ENCODE measurements around the gene DISC1. TPM values are rescaled to one million over a fixed set of nuclear protein-coding genes. Genes with fewer than 3 reads are reported as not detected.

The DISC1 gene
- total RNA-seq, 3 donors from 2014 or later: 12.1 to 18.9 (median 12.4) TPM

DNA sequence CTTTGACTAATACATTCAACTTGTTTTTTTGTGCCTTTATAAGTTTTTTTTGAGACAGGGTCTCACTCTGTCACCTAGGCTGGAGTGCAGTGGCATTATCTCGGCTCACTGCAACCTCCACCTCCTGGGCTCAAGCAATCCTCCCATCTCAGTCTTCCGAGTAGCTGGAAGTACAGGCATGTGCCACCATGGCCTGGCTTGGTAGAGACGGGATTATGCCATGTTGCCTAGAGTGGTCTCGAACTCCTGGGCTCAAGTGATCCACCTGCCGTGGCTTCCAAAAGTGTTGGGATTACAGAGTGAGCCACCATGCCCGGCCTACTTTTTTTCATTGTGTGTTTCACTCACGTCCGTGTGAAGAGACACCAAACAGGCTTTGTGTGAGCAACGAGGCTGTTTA lies 202.7 kb downstream of the DISC1 start:
- no peak for DNase-seq (ENCODE audit: low spot score in 2 of 2)
- intact Hi-C loops (cut with DNase I; ENCODE audit: low total_unique reads): no loop called here
- TF ChIP-seq POLR2A (IDR thresholded peaks at IDR 0.05) (no peak), POLR2AphosphoS5 (IDR thresholded peaks at IDR 0.05) (no peak)
- TF ChIP-seq, protein P1, sequence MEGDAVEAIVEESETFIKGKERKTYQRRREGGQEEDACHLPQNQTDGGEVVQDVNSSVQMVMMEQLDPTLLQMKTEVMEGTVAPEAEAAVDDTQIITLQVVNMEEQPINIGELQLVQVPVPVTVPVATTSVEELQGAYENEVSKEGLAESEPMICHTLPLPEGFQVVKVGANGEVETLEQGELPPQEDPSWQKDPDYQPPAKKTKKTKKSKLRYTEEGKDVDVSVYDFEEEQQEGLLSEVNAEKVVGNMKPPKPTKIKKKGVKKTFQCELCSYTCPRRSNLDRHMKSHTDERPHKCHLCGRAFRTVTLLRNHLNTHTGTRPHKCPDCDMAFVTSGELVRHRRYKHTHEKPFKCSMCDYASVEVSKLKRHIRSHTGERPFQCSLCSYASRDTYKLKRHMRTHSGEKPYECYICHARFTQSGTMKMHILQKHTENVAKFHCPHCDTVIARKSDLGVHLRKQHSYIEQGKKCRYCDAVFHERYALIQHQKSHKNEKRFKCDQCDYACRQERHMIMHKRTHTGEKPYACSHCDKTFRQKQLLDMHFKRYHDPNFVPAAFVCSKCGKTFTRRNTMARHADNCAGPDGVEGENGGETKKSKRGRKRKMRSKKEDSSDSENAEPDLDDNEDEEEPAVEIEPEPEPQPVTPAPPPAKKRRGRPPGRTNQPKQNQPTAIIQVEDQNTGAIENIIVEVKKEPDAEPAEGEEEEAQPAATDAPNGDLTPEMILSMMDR (IDR thresholded peaks at IDR 0.05): no peak
- no peaks in the 10 kb centered on the region for H3K9me3 ChIP-seq
- no peak overlapping the region for H3K27ac ChIP-seq
- H3K4me1 ChIP-seq: no peaks in the 10 kb centered on the region
- H3K36me3 ChIP-seq: no peaks in the 10 kb centered on the region
- no peaks in the 10 kb centered on the region for H3K27me3 ChIP-seq
- no peak overlapping the region for H3K4me3 ChIP-seq

DNA sequence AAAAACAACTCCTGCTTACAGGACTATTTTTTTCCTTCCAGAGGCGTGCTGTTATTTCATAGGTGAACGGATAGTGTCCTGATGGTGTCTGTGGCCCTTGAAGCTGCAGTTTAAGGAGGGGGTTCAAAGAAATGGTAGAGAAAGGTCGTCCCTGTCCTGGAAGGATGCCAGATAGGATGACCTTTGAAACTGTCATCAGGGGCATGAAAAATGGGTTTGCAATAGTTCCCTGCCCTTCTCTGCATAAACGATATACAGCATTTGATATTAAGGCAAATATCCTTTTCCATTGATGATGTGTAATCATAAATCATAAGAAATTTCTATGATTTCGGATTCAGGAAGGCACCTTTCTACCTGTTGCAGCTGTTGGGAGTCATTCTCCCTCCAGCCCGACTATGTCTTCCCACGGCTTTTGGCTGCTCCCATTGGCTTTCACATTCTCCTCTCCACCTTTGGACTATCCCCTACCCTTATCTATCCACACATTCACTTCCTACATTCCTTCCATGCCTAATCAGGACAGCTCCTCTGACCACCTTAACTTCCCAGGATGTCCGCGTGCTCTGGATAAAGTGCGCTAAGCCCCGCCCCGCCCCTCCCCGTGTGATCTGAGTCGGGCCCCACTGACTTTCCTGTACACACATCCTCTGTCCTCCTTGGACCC lies 209.8 kb downstream of the DISC1 start:
- DNase-seq (ENCODE audit: low spot score in 2 of 2): no peak
- no peaks in the 10 kb centered on the region for H3K4me1 ChIP-seq
- TF ChIP-seq POLR2A (IDR thresholded peaks at IDR 0.05) (no peak), POLR2AphosphoS5 (IDR thresholded peaks at IDR 0.05) (no peak)
- TF ChIP-seq, protein P1 (IDR thresholded peaks at IDR 0.05): no peak

DNA sequence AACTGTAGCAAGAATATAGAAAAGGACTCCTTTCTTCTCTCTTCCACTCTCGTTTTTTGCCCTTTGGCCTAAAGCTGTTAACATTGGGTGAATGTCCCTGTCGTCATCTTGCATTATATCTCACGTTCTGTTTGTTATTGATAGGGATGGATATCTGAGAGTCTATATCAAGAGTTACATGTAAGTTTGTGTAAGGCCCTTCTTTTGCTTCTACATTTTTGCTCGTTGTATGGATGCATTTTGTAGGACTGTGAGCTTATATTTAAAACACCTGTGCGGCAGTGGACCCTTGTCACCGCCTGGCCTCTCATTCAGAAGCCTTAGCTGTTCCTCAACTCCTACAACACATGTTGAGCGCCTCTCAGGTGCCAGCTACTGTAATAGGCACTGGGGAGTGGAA lies 211.9 kb downstream of the DISC1 start:
- no peaks in the 10 kb centered on the region for H3K27me3 ChIP-seq
- no peak for DNase-seq (ENCODE audit: low spot score in 2 of 2)
- H3K27ac ChIP-seq: no peak overlapping the region
- no peak for TF ChIP-seq POLR2AphosphoS5 (IDR thresholded peaks at IDR 0.05)
- TF ChIP-seq, protein P1 (IDR thresholded peaks at IDR 0.05): no peak
- no peak for TF ChIP-seq POLR2A (IDR thresholded peaks at IDR 0.05)
- no peaks in the 10 kb centered on the region for H3K9me3 ChIP-seq
- intact Hi-C loops (cut with DNase I; ENCODE audit: low total_unique reads): no loop called here
- no peaks in the 10 kb centered on the region for H3K36me3 ChIP-seq
- H3K4me1 ChIP-seq: no peaks in the 10 kb centered on the region
- H3K4me3 ChIP-seq: no peak overlapping the region

More for the DNA sequence above, 209.8 kb downstream of the DISC1 start:
- no peaks in the 10 kb centered on the region for H3K27me3 ChIP-seq
- H3K4me3 ChIP-seq: no peak overlapping the region
- intact Hi-C loops (cut with DNase I; ENCODE audit: low total_unique reads): no loop called here
- no peaks in the 10 kb centered on the region for H3K36me3 ChIP-seq
- no peak overlapping the region for H3K27ac ChIP-seq
- H3K9me3 ChIP-seq: no peaks in the 10 kb centered on the region

DNA sequence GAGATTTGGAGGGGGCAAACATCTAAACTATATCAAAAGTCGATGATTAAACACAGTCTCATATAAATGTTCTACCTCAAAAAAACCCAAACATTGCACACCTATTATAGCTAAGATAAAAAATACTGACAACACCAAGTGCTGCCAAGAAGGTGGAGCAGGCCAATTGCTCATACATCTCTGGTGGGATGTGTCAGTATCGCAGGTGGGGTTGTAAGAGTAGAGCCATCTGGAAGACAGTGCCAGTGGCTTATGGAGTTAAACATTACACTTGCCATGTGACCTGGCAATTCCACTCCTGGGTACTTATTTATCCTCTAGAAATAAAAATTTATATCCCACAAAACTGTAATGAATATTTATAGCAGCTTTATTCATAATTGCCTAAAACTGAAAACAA lies 213.4 kb downstream of the DISC1 start:
- no peaks in the 10 kb centered on the region for H3K9me3 ChIP-seq
- no peak overlapping the region for H3K27ac ChIP-seq
- no peaks in the 10 kb centered on the region for H3K36me3 ChIP-seq
- no peaks in the 10 kb centered on the region for H3K27me3 ChIP-seq
- TF ChIP-seq, protein P1 (IDR thresholded peaks at IDR 0.05): no peak
- TF ChIP-seq POLR2AphosphoS5 (IDR thresholded peaks at IDR 0.05) (no peak), POLR2A (IDR thresholded peaks at IDR 0.05) (no peak)
- no peak overlapping the region for H3K4me3 ChIP-seq
- H3K4me1 ChIP-seq: no peaks in the 10 kb centered on the region
- intact Hi-C loops (cut with DNase I; ENCODE audit: low total_unique reads): no loop called here
- no peak for DNase-seq (ENCODE audit: low spot score in 2 of 2)

DNA sequence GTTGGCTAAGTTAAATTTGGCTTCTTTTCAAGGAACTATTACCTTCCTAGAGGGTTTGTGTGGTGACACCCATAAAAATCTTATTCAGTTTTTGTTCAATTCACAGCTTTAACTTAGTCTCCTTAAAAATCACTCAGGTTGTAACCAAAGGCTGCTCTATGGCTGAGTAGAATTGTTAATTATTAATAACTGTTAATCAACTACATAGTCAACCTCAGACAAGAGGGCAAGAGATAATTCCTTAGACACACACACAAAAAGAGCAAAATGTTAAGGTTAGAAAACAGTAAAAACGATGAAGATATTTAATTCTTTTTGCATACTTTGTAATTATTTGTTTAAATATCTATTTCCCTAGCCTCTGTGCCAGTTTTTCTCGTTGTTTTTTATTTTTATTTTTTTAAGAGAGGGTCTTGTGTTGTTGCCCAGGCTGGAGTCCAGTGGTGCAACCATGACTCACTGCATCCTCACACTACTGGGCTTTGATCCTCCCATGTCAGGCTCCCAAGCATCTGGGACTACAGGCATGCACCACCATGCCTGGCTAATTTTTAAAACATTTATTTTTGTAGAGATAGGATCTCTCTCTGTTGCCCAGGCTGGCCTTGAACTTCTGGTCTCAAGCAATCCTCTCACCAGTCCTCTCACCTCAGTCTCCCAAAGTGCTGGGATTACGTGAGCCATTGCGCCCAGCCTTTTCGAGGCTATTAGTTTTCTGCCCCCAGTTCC lies 215.2 kb downstream of the DISC1 start:
- H3K4me3 ChIP-seq: no peak overlapping the region
- no peaks in the 10 kb centered on the region for H3K4me1 ChIP-seq
- H3K36me3 ChIP-seq: no peaks in the 10 kb centered on the region
- H3K9me3 ChIP-seq: no peaks in the 10 kb centered on the region
- no peak for DNase-seq (ENCODE audit: low spot score in 2 of 2)
- no peak for TF ChIP-seq POLR2AphosphoS5 (IDR thresholded peaks at IDR 0.05)
- TF ChIP-seq POLR2A (IDR thresholded peaks at IDR 0.05): no peak
- TF ChIP-seq, protein P1 (IDR thresholded peaks at IDR 0.05): no peak
- intact Hi-C loops (cut with DNase I; ENCODE audit: low total_unique reads): no loop called here
- no peak overlapping the region for H3K27ac ChIP-seq
- H3K27me3 ChIP-seq: no peaks in the 10 kb centered on the region
